Lung (tissue), 12 donors: Measurements from ENCODE around the gene ADPRHL1. TPM values are rescaled to one million over a fixed set of nuclear protein-coding genes. Genes with fewer than 3 reads are reported as not detected.
A peak's percentile ranks its signal among the peaks of the same experiment; 100 is the strongest.

Experiments used
- ATAC-seq: fragments of 200-7000 bp; cut with Tn5 transposase; one replicate; pipeline ENCODE4 v1.9.1; 2020; ENCODE audit warnings: moderate number of reproducible peaks; ENCODE audit not compliant: insufficient read depth, low FRiP score
- DNase-seq, 3 donors: peaks; one replicate each; pipeline ENCODE4 v3.0.0-alpha.2; 2013 to 2017
- H3K27ac ChIP-seq, 2 donors: one replicate each; pipeline ENCODE4 v1.5.1; 2013; ENCODE audit warnings: mild to moderate bottlenecking in 2 of 2, moderate library complexity in 2 of 2, control low read depth in 1 of 2, inconsistent platforms in 1 of 2, low read depth in 1 of 2, low read length in 1 of 2
- H3K27me3 ChIP-seq, 3 donors: one replicate each; pipeline ENCODE4 v1.5.1; 2013; ENCODE audit warnings: low read length in 2 of 3; ENCODE audit not compliant: control insufficient read depth in 3 of 3, insufficient read depth in 3 of 3
- H3K36me3 ChIP-seq, 4 donors: one replicate each; pipeline ENCODE4 v1.5.1; 2013; ENCODE audit warnings: low read length in 4 of 4, mild to moderate bottlenecking in 1 of 4, moderate library complexity in 1 of 4; ENCODE audit not compliant: control insufficient read depth in 4 of 4, insufficient read depth in 4 of 4
- H3K4me1 ChIP-seq, 5 donors: one replicate each; pipeline ENCODE4 v1.5.1; 2013; ENCODE audit warnings: low read length in 5 of 5, mild to moderate bottlenecking in 2 of 5, moderate library complexity in 1 of 5; ENCODE audit not compliant: control insufficient read depth in 5 of 5, insufficient read depth in 5 of 5
- H3K4me3 ChIP-seq: one replicate; pipeline ENCODE4 v1.5.1; 2013; ENCODE audit warnings: mild to moderate bottlenecking, control low read depth, moderate library complexity
- H3K9ac ChIP-seq, 2 donors: one replicate each; pipeline ENCODE4 v1.5.1; 2013; ENCODE audit warnings: low read length in 2 of 2, control low read depth in 1 of 2; ENCODE audit not compliant: insufficient read depth in 1 of 2
- H3K9me3 ChIP-seq, 4 donors: one replicate each; pipeline ENCODE4 v1.5.1; 2013; ENCODE audit warnings: low read length in 3 of 4, mild to moderate bottlenecking in 1 of 4, moderate library complexity in 1 of 4; ENCODE audit not compliant: control insufficient read depth in 4 of 4, insufficient read depth in 3 of 4
- WGBS, 2 donors: extraction: QIAGEN DNeasy Blood & Tissue Kit; methylation state at CpG; one replicate each; pipeline ENCODE4 v1.1.7; 2013; 5-methylcytosine and 5-hydroxymethylcytosine counted together
- polyA plus RNA-seq, 2 donors: library from polyadenylated mRNA; stranded (reverse); fragments of 200-250 nt; gene quantifications; one replicate each; pipeline ENCODE4 v1.2.1, GENCODE V29; 2013
- total RNA-seq, 2 donors: library from RNA; depleted of rRNA in 1 of 2; stranded (reverse); fragments of >200 nt in 1 of 2; gene quantifications; one replicate each; pipeline ENCODE4 v1.2.1, GENCODE V29; 2014 to 2021
- TF ChIP-seq, protein P1 (sequence below): IDR thresholded peaks from 2 replicates; pipeline ENCODE4 v1.5.1; 2012; ENCODE audit warnings: mild to moderate bottlenecking; ENCODE audit errors: control extremely low read depth, extremely low read depth
- donor health status: control.
- donor health status: control.
- donor health status: Bipolar disorder and iron deficiency.
- donor health status: healthy.
- donor health status: DM: yes; HTN: yes; CAD: no.

The ADPRHL1 gene
- total and polyA plus RNA-seq, 4 donors = 0.83 to 4.9 (median 1.3) TPM

DNA sequence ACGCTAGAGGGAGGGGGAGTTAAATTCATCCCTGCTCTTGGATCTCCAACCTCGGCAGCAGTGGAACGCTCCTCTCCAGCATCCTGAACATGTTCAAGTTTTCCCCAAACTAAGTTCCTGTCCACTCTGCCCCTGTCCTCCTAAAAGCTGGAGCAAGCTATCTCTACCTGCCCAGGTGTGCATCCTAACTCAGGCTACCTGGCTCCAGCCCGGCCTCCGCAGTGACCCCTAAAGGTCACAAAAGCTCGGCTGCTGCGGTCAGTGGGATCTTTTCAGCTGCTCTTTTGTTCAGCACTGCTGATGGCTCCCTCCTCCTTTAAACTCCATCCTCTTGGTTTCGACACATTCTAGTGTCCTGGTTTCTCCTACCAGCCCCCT lies 35.9 kb upstream of the ADPRHL1 start:
- DNase-seq (no peak), ATAC-seq (no peak)
- Histone ChIP-seq H3K27me3 (no peaks in the 10 kb centered on the region), H3K27ac (peak overlapping the region in 1 of 2 donors; percentile 61), H3K4me1 (peaks cover 9 to 28% (median 14%) of the 10 kb centered on the region in 5 donors), H3K36me3 (peaks cover 0 to 2% (median under 1%) of the 10 kb centered on the region in 4 donors), H3K4me3 (no peak overlapping the region), H3K9ac (peak overlapping the region in 1 of 2 donors; percentile 16), H3K9me3 (no peaks in the 10 kb centered on the region)
- WGBS, 2 donors = 53 to 77% methylated on average over 8 of the region's 8 CpGs
- TF ChIP-seq, protein P1, sequence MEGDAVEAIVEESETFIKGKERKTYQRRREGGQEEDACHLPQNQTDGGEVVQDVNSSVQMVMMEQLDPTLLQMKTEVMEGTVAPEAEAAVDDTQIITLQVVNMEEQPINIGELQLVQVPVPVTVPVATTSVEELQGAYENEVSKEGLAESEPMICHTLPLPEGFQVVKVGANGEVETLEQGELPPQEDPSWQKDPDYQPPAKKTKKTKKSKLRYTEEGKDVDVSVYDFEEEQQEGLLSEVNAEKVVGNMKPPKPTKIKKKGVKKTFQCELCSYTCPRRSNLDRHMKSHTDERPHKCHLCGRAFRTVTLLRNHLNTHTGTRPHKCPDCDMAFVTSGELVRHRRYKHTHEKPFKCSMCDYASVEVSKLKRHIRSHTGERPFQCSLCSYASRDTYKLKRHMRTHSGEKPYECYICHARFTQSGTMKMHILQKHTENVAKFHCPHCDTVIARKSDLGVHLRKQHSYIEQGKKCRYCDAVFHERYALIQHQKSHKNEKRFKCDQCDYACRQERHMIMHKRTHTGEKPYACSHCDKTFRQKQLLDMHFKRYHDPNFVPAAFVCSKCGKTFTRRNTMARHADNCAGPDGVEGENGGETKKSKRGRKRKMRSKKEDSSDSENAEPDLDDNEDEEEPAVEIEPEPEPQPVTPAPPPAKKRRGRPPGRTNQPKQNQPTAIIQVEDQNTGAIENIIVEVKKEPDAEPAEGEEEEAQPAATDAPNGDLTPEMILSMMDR = no peak

DNA sequence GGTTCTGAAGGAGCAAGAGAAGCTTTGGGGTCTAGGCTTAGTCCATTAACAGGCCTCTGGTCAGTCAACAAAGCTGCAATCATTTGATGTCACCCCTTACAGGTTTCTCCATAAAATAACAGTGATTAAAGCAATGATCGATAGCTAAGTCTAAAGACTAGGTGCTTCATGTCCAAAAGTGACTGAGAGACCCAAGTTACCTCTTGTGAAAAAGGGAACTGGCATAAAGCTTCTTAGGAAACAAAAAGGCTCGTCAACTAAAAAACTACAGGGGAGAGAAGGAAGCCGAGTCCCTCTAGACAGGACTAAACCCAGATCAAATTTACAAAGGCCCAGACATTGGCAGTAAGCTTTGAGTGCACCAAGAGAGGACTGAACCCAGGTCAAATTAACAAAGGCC lies 35.0 kb upstream of the ADPRHL1 start:
- H3K4me1 ChIP-seq = peaks cover 8 to 28% (median 14%) of the 10 kb centered on the region in 5 donors
- H3K36me3 ChIP-seq = peaks cover 0 to 3% (median 0%) of the 10 kb centered on the region in 4 donors
- no peak overlapping the region for H3K9ac ChIP-seq
- peak overlapping the region in 1 of 2 donors; percentile 34 for H3K27ac ChIP-seq
- TF ChIP-seq, protein P1 = no peak
- no peak overlapping the region for H3K4me3 ChIP-seq
- ATAC-seq (no peak), DNase-seq (no peak)
- no peaks in the 10 kb centered on the region for H3K27me3 ChIP-seq
- 50 to 76% methylated on average over 3 of the region's 3 CpGs for WGBS, 2 donors
- no peaks in the 10 kb centered on the region for H3K9me3 ChIP-seq

DNA sequence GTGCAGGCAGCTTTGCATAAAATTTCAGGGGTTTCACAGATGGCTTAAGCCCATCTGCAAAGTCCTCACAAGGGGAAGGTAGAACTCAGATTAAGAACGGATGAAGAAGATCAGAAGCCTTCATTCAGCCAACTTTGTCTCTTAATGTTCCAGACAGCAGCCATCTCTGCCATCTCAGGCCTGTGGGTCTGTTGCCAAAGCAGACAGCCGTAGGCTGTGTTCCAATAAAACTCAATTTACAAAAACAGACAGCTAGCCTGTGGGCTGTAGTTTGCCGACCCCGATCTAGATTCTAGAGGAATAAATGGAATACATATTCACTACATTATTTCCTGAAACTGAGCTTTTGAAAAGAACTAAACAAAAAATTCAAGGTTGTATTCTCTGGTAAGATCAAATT lies 33.4 kb upstream of the ADPRHL1 start:
- H3K36me3 ChIP-seq = peaks cover 0 to 3% (median 0%) of the 10 kb centered on the region in 4 donors
- peaks cover 5 to 21% (median 10%) of the 10 kb centered on the region in 5 donors for H3K4me1 ChIP-seq
- H3K27me3 ChIP-seq = no peaks in the 10 kb centered on the region
- H3K9me3 ChIP-seq = no peaks in the 10 kb centered on the region
- TF ChIP-seq, protein P1 = no peak
- no peak overlapping the region for H3K4me3 ChIP-seq
- WGBS, 2 donors = 80 to 82% methylated on average over 4 of the region's 4 CpGs
- DNase-seq = peak in 1 of 3 donors; percentile 14
- H3K9ac ChIP-seq = no peak overlapping the region
- peak overlapping the region in 1 of 2 donors; percentile 62 for H3K27ac ChIP-seq
- no peak for ATAC-seq

DNA sequence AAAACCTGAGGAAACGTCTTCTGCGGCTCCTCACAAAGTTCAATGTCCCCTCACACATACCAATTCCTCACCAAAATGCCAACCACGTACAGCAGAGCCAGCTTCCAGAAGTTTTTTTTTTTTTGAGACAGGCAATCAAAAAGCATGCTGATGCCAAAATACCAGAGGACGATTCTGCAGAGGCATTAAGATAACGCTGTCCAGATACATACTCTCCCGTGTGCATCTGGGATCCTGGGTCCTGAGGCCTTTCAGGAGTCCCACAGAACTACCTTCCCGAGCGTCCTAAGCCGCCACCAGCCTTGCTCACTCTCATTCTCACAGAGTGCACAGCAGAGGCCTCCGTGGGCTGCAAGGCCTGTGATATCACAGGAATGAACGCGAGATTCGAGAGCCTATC lies 32.3 kb upstream of the ADPRHL1 start:
- H3K27me3 ChIP-seq = no peaks in the 10 kb centered on the region
- peaks cover 5 to 17% (median 10%) of the 10 kb centered on the region in 5 donors for H3K4me1 ChIP-seq
- H3K9me3 ChIP-seq = no peaks in the 10 kb centered on the region
- WGBS, 2 donors = 86 to 94% methylated on average over 13 of the region's 13 CpGs
- DNase-seq = no peak
- TF ChIP-seq, protein P1 = no peak
- H3K9ac ChIP-seq = no peak overlapping the region
- peaks cover 0 to 3% (median 0%) of the 10 kb centered on the region in 4 donors for H3K36me3 ChIP-seq
- ATAC-seq = no peak
- no peak overlapping the region for H3K4me3 ChIP-seq
- H3K27ac ChIP-seq = peak overlapping the region in 1 of 2 donors; percentile 41
